Measurements from ENCODE around the gene KLF13.

DNA sequence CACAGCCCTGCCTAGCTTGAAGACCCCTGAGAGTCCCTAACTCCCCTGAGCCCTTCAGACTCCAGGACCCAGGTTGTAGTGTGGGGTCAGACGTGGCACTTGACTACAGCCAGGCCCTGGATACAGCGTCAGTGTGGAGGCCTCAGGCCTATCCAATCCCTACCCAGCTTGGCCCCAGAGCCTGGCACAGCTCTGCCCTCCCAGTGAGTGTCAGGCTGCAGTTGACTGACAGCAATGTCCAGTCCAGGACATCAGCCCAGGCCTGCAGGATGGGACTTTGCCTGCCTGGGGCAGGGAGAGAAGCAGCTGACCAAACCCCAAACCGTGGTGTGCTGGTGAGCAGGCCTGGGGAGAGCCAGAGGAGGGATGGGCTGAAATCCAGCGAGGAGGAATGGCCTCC lies 27.3 kb downstream of the KLF13 start:
- TF ChIP-seq CTCF (conservative IDR thresholded peaks at IDR 0.05; ENCODE audit: low read depth, low read length), result no peak
- no peak for TF ChIP-seq EZH2 (IDR thresholded peaks at IDR 0.05; ENCODE audit: borderline replicate concordance, low read depth, low read length, poor library complexity, severe bottlenecking)
